GM19025 (cell line): ENCODE data around the gene TSSC4.

ENCODE experiments used
- ATAC-seq: cut with Tn5 transposase; IDR thresholded peaks from one replicate; pipeline ENCODE4 v1.9.1; 2021; ENCODE audit warnings: mild to moderate bottlenecking, low read depth, moderate library complexity; ENCODE audit not compliant: unreplicated experiment

TSSC4 gene

DNA sequence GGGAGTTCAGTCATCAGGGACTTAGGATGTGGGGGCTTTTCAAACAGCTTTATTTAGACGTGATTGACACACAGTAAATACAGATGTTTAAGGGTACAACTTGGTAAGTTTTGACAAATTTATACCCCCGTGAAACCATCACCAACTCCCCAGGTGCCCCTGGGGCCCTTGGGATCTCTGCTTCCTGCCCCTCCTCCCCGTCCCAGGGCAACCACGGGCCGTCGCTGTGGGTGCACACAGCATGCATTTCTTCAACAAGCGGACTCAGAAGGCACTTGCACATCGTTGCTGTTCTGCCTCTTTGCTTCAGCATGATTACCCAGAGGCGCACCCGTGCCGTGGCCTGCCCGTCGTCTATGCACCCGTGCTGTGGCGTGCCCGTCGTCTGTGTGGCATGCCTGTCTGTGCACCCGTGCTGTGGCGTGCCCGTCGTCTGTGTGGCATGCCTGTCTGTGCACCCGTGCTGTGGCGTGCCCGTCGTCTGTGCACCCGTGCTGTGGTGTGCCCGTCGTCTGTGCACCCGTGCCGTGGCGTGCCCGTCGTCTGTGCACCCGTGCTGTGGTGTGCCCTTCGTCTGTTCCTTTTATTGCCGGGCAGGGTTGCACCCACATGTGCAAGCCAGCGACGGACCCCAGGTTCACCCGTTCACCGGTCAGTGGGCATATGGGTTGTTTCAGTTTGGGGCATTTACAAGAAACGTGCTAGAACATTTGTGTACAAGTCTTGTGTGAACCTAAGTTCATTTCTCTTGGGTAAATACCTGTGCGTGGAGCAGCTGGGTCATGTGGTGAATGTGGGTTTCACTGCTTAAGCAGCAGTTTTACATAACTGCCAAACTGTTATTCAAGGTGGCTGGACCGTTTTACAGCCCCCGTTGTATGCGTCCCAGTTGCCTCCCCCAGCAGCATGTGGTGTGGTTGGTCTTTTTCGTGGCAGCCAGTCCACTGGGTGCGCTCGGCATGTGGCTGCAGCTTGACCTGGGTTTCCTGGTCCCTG lies 15.1 kb upstream of the TSSC4 start:
- ATAC-seq: peak; percentile 34

DNA sequence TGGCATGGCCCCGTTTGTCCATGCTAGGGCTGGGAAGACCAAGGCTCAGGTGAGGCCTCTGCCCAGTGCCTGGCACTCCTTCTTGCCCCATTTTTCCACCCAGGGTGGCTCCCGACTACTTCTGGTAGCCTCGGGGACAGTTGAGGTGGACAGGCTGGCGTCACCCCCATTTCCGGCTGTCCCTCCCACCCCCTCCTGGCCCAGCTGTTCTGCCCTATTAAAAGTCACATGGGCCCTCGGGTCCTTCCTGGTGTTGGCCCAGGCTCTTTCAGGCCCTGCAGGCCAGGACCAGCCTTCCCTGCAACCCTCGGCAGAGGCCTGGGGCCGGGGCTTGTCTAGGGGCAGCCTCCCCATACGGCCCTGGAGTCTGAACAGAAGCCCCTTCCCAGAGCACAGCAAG lies 14.0 kb upstream of the TSSC4 start:
- ATAC-seq: no peak

DNA sequence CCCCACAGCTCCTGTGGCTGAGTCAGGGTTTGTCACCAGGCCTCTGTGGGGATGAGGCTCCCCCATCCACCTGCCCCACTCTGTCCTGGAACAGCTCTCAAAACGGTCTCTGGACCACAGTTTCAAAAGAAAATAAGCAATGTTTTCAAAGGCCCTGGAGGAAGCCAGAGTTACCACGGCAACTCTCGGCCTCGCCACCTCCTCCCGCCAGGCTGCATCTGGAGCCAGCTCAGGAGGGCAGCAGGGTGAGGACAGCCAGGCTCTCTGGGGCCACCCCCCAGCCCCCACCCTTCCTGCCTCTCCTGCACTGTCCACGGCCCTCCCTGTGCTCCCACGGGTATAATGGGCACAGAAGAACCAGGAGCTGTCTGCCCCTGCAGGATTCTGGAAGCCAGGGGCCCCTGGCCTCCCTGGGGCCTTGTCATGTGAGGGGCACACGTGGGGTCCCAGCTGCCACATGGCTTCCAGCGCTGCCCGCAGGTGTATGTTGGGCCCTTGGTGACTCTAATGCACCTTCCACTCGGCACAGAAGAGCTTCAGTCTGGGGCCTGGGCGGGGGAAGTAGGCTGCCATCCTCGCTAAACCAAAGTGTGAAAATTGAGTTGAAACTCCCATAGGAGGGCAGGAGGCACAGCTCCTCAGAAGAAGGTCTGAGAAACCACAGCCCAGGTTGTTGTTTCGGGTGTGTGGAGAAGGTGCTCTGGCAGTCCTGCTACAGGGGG lies 13.1 kb upstream of the TSSC4 start:
- ATAC-seq: no peak

DNA sequence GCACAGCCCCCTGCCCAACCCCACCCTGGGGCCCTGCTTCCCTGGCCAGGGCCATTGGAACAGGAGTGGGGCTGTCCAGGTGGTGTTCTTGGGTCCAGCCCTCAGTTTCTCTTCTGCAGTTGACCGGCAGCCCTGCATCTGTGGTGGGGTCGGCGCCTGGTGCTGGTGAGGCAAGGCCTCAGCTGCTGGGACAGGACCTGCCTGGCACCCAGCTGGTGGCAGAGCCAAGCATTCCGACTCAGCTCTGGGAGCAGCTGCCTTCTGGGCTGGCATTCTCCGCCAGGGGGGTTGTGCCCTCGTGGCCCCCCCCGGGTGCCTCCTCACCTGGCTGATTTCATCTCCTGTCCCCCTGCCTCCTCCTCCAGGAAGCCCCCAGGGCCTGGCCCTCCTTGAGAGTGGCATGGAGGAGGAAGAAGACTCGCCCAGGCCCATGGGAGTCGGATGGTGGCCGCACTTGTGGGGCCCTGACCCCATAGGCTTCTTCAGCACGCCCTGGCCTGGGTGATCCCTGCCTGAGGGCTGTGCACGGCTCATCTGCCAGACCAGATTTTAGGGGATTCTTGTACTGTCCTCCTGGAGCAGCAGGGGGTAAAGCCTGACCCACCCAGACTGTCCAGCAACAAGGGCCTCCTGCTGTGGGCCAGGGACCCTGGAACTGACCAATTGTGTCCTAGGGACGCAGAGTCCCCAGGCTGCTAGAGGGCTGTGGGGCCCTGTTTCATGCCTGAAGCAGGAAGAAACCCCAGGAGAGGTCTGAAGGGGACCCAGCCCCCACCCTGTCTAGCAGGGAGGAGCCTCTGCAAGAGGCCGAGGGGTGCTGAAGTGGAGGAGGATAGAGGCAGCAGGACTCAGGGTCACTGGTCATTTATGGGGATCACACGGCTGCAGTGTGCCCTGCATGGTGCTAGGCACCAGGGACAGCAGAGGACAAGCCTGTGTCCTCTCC lies 11.8 kb upstream of the TSSC4 start:
- no peak for ATAC-seq

DNA sequence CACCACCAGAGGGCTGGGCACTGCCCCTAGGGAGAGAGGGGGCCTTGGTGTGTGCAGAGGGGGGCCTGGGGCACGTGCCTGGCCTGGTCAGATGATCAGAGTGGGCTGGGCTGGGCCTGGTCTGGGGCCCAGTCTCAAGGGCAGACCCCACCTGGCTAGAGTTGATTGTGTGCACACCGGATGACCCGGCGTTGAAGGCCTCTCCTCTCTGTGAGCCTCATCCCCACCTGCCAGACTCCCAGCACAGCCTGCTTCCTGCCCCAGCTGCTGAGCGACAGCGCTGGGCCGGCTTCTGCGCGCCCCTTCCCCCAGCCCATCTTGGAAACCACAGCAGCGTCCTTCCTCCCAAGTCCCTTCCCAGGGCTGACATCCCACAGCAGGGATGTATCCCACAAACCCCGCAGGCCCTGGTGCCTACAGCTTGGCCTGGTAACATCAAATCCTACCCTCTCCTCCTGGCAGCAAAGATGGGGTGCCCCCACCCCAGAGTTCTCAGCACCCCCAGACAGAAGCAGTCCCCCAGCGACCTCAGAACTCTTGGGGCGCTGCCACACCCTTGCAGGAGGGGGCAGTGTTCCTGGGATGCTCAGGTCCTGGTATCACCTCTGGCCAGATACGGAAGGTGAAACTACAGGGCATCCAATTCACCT lies 11.0 kb upstream of the TSSC4 start:
- no peak for ATAC-seq

DNA sequence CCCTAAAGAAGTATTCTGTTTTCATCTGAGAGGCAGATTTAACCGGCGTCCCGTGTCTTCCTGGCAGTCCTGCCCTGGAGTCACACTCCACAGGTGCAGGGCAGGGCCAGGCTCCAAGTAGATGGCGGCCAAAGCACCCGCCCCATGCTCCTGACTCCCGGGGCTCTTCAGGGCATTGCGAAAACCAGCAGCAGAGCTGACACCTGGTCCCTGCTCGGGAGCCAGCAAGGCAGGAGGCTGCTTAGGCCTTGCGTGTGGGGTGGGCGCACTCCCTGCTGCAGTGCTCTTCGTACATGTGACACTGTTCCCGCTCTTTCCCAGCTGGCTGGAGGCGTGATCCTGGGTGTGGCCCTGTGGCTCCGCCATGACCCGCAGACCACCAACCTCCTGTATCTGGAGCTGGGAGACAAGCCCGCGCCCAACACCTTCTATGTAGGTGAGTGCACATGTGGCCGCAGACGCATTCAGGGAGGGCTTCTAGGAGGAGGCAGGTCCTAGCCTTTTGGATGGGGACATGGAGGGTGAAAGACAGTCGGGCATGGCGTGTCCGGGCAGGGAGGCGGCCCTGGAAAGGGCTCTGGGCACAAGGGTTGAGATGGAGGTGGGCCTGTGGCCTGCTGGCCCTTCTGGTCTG lies 10.3 kb upstream of the TSSC4 start:
- ATAC-seq: no peak

DNA sequence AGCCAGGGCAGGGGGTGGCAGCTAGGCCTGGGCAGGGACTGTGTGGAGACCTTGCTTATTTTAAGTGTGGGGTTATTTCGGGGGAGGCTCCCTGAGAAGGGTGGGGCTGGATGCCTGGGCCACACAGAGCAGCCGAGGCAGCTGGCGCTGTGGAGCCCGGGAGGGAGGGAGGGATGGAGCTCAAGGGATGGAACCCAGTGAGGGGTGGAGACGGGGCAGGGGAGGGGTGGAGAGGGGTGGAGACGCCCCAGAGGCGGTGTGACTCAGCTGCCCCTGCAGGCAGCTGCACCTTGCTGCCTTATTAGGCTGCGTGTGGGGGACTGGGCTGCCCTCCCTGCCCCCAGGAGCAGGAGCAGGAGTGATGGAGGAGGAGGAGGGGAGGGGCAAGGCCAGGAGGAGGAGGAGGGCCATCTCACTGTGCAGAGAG lies 9.8 kb upstream of the TSSC4 start:
- ATAC-seq: no peak

DNA sequence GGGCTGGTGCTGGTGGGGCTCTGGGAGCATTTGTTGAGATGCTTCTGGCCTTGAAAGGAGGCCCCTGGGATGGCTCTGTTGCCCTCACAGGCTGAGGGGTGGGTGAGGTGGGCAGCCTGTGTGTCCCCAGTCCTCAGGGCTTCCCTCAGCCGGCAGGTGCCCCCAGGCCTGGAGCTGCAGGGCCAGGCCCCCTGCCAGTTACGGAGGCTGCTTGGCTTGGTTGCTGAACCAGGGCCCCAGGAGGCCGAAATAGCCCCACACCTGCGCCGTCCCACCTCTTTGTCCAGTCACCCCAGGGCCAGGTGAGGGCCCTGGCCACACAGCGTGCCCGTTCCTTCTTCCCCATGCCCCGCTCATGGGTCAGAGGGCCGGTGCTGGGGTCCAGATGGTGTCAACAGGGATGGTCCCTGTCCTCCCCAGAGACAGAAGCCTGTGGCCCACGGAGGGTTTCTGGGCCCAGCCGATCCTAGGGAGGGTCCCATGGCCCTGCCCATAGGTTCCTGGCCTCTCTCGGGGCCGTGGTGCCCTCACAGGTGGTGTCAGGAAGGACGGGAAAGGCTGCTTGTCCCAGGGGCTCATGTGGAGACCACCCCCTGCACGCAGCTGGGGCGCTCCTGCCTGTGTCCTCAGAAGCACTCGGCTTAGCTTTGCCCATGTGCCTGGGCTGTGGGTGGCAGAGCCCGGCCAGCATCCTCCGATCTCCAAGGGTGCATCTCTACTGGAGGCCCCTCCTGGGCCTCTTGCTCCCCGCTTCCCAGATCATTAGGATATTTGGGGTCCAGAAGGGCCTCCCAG lies 9.2 kb upstream of the TSSC4 start:
- no peak for ATAC-seq

DNA sequence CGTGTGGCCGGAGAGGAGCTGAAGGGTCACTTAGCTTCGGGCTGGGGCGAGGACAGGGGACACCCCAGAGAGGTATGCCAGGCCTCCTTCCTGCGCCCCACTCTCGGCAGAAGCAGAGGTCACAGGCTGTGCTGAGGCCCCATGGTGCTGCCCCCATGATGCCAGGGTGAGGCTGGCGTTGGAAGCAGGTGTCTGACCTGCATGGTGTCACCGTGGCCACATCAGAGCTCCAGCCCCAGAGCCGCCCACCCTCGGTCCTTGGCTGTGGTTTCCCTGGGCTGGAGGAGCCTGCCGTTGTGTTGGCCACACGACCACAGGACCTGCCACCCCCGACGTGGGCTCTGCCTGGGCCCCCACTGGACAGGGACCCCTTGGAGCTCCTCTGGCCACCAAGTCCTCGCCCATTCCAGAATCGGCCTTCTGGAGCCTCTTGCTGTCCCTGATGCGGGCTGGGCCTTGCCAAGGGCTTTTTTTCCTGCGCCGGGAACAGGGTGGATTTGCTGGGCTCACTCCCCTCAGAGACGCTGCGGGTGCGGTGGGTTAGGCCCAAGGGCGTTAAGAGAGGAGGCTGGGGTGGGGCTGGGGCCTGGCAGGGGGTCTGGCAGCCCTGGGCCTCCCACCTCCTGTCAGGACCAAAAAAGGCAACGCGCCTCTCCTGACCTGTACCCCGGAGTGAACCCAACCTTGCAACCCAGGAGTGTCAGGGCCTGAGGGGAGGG lies 8.2 kb upstream of the TSSC4 start:
- ATAC-seq: no peak

DNA sequence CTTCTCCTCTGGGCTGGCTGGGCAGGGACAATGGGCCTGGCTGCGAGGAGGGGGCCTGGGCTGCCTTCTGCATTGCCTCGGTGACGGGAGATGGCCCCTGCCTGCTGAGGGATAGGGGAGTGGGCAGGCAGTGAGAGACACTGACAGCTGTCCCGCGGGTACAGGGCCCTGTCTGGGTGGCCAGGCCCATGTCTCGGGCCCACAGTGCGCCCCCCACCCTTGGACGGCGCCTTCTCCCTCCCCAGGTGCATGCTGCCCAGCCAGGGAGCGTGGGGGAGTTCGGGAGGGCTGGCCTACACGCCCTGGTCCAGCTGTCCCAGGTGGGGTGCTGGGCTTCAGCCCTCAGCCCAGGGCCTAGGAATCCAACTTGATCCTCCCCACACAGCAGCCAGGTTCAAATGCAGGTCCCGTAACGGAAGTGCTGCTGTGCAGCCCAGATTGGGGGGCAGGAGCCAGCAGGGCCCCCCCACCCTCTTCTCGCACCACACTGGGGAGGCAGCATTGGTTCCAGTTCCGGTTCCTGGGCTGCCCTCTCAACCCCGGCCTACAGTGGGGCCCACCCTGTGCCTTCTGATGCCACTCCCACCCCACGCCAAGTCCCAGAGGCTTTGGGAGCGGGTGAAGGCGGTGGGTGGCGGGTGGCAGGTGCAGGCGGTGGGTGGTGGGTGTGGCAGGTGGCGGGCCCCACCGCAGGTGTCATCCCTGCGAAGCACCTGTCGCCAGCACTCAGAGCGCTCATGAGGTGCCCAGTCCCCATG lies 7.3 kb upstream of the TSSC4 start:
- ATAC-seq: no peak

DNA sequence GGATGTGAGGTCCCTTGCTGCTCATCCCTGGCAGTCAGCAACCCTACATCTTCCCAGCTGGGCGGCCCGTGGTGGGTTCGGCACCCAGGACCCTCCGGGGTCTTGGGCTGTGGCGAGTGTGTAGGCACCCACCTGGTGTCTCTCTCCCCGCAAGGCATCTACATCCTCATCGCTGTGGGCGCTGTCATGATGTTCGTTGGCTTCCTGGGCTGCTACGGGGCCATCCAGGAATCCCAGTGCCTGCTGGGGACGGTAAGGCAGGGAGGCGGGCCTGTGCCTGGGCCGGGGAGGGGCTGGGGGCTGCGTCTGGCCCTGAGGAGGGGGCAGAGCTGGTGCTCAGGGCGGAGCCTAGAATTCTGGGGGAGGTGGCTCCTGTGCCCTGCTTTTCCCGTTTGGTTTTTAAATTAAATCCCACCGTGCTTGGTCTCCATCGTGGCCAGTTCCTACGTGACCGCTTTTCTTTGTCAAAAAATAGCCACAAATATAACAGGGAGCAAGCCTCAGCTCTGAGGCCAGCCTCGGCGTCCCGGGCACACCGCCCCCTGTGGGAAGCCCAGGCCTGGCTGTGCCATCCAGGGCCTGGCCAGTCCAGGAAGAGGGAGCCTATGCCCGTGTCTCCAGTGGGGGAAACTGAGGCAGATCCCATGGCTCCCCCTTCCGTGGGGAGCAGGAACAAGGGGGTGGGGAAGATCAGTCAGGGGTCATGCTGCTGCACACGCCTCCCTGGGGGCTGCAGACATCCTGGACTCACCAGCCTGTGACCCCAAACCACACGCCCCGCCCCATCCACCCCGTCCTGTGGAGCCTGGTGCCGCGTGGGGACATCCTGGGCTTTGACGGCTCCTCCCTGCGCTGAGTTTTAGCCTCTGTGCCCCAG lies 6.4 kb upstream of the TSSC4 start:
- no peak for ATAC-seq

DNA sequence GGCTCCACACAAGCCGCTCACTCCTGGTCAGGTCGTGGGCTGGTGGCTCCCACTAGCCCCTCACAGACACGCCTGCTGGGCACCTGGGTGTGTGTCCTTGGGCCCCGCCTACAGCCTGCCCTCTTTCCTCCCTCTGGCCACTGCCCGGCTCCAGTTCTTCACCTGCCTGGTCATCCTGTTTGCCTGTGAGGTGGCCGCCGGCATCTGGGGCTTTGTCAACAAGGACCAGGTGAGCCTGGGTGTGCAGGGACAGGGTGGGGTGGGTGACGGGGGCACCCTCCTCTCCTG lies 5.8 kb upstream of the TSSC4 start:
- no peak for ATAC-seq

DNA sequence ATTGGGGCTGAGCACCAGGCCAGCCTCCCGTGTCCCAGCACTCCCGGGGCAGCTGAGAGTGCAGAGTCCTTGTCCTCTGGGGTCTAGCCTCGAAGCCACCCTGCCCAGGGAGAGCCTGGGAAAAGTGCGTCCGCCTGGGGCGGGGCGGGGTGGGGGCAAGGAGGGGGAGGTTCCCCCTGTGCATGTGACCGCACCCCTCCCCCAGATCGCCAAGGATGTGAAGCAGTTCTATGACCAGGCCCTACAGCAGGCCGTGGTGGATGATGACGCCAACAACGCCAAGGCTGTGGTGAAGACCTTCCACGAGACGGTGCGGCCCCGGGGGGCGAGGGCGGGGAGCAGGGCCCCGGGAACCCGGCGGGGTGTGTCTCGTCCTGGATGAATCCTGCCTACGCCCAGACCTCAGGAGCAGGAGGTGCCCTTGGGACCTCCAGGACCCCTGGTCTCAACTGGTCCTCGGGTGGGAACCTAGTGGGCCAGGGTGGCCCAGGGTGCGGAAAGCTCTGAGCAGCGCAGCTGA lies 5.3 kb upstream of the TSSC4 start:
- no peak for ATAC-seq

DNA sequence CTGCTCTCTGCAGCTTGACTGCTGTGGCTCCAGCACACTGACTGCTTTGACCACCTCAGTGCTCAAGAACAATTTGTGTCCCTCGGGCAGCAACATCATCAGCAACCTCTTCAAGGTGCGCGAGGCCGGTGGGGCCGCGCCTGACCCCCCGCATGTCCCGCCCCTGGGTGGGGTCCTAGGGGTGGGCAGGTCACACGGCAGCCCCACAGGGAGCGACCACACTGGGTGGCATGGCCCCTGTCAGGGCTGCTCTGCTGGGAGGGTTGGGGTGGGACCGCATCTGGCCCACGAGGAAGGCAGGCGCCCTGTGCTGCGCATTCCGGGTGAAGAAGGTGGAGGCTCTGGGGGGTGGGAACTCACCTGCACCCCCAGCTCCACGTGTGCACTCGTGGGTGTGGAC lies 4.7 kb upstream of the TSSC4 start:
- ATAC-seq: no peak

DNA sequence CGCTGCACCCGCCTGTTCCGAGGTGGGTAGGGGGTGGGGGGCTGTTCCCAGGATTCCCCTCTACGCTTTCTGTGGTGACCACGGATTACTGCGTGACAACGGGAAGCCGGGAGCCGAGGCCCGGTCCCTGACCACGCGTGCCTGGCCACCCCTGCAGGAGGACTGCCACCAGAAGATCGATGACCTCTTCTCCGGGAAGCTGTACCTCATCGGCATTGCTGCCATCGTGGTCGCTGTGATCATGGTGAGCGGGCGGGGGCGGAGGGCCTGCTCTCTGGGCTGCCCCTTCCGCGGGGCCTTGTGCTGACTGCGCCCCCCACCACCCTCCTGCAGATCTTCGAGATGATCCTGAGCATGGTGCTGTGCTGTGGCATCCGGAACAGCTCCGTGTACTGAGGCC lies 4.1 kb upstream of the TSSC4 start:
- no peak for ATAC-seq

DNA sequence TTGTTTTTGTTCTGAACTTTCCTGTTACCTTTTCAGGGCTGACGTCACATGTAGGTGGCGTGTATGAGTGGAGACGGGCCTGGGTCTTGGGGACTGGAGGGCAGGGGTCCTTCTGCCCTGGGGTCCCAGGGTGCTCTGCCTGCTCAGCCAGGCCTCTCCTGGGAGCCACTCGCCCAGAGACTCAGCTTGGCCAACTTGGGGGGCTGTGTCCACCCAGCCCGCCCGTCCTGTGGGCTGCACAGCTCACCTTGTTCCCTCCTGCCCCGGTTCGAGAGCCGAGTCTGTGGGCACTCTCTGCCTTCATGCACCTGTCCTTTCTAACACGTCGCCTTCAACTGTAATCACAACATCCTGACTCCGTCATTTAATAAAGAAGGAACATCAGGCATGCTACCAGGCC lies 3.5 kb upstream of the TSSC4 start:
- no peak for ATAC-seq
